Measurements from ENCODE around the gene OSTC. TPM values are rescaled to one million over a fixed set of nuclear protein-coding genes. Genes with fewer than 3 reads are reported as not detected.
"Not testable (repeated sequence)": the region's sequence is repeated elsewhere in the genome, so short reads cannot be mapped to it uniquely, and the experiment has no call there.

The OSTC gene
- total RNA-seq, 1 donor from 2014 or later: 92.7 TPM

- no peak for DNase-seq (ENCODE audit: low read depth)
- TF ChIP-seq, protein P1, sequence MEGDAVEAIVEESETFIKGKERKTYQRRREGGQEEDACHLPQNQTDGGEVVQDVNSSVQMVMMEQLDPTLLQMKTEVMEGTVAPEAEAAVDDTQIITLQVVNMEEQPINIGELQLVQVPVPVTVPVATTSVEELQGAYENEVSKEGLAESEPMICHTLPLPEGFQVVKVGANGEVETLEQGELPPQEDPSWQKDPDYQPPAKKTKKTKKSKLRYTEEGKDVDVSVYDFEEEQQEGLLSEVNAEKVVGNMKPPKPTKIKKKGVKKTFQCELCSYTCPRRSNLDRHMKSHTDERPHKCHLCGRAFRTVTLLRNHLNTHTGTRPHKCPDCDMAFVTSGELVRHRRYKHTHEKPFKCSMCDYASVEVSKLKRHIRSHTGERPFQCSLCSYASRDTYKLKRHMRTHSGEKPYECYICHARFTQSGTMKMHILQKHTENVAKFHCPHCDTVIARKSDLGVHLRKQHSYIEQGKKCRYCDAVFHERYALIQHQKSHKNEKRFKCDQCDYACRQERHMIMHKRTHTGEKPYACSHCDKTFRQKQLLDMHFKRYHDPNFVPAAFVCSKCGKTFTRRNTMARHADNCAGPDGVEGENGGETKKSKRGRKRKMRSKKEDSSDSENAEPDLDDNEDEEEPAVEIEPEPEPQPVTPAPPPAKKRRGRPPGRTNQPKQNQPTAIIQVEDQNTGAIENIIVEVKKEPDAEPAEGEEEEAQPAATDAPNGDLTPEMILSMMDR (conservative IDR thresholded peaks at IDR 0.05; ENCODE audit: low read depth, low read length): no peak
- H3K4me3 ChIP-seq (ENCODE audit: low read depth, low read length): no peak overlapping the region
Observed at GRCh38 chr4:108709234-108709633, 58.8 kb downstream of the OSTC start.

DNA sequence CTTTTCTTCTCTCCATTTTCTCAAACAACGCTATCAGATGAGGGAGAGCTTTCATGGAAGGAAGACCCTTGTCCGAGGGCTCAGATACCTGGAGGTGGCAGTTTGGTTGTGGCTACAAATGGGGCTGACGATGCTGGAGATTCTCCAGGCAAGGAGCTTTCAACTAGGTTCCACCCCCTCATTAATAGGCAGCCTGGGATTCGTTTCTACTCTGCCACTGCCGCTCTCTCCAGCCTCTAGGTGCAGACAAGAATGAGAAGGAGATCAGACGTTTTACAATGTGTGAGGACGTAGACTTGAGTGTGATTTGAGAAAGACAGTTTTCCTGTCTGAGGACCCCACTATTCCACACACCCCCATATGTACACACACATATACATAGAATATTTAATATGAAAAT lies 59.3 kb downstream of the OSTC start:
- DNase-seq (ENCODE audit: low read depth): no peak
- TF ChIP-seq, protein P1 (conservative IDR thresholded peaks at IDR 0.05; ENCODE audit: low read depth, low read length): no peak
- H3K4me3 ChIP-seq (ENCODE audit: low read depth, low read length): no peak overlapping the region

GRCh38 chr4:108710578-108710977 lies 60.2 kb downstream of the OSTC start:
- not testable (repeated sequence) for DNase-seq (ENCODE audit: low read depth); H3K4me3 ChIP-seq (ENCODE audit: low read depth, low read length)

DNA sequence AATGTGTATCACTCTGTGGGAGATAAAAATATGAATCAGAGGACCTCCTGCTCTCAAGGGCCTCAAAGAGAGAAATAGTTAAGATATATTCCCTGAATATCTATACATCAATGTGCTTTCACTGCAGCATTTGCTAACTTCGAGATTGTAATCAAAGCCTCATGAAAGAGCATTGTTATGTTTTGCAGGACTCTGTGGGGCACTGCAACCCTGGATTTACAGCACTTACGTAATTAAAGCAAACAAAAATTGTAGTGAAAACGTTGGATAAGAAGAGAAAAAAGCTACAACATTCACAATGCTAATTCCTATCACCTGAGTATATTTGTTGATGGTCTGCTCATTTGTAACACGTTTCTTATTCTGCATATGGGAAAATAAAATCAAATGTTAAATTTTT lies 64.5 kb downstream of the OSTC start:
- TF ChIP-seq, protein P1 (conservative IDR thresholded peaks at IDR 0.05; ENCODE audit: low read depth, low read length): no peak
- DNase-seq (ENCODE audit: low read depth): no peak

GRCh38 chr4:108716340-108716739 lies 65.9 kb downstream of the OSTC start:
- TF ChIP-seq, protein P1 (conservative IDR thresholded peaks at IDR 0.05; ENCODE audit: low read depth, low read length): no peak
- no peak for DNase-seq (ENCODE audit: low read depth)
- no peak overlapping the region for H3K4me3 ChIP-seq (ENCODE audit: low read depth, low read length)

More for the DNA sequence above, 64.5 kb downstream of the OSTC start:
- no peak overlapping the region for H3K4me3 ChIP-seq (ENCODE audit: low read depth, low read length)

DNA sequence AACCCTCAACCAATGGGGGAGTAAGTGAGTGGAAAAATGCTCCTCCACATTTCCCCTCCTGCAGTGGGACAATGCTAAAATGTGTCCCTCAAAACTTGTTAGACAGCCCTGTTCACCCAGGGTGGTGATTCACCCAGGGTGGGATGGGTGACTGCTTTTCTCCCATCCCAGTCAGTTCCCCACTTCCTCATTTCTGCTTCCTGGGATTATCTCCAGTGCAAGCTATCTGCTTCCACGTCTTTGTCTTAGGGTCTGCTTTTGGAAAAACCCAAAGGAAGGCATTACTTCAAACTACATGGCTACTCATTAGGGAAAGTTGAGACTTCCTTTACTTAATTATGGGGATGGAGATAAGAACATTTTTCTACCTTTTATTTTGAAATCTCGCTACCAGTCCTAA lies 67.0 kb downstream of the OSTC start:
- no peak for DNase-seq (ENCODE audit: low read depth)
- TF ChIP-seq, protein P1 (conservative IDR thresholded peaks at IDR 0.05; ENCODE audit: low read depth, low read length): no peak
- H3K4me3 ChIP-seq (ENCODE audit: low read depth, low read length): no peak overlapping the region

Other genes with a start within 250 kb of the OSTC start
- 853 and 1,453 TPM in 2 replicates for gene RPL34, start 30.0 kb upstream of the OSTC start, total RNA-seq
- not detected in 2 replicates for gene ETNPPL, start 112.5 kb downstream of the OSTC start, total RNA-seq

Measured in epithelial cell of proximal tubule (primary cell).